ENCODE measurements around the gene CDC42SE1. TPM values are rescaled to one million over a fixed set of nuclear protein-coding genes. Genes with fewer than 3 reads are reported as not detected.

Gene CDC42SE1
- total RNA-seq, 1 donor from 2014 or later: 190 TPM

GRCh38 chr1:151047591-151047924 lies 11.9 kb downstream of the CDC42SE1 start, which contains the start of gene C1orf56:
Gene C1orf56, plus strand, starts transcription at chr1:151047751. Its CDS starts 97 bp downstream, at chr1:151047848.
- no peaks in the 10 kb centered on the region for H3K9me3 Mint-ChIP-seq
- peak within 1 kb of the TSS; percentile 93 for H3K4me3 Mint-ChIP-seq
- H3K27ac Mint-ChIP-seq: peak within 1 kb of the TSS; percentile 84
- H3K36me3 Mint-ChIP-seq (ENCODE audit: low read depth): peaks cover 21% of the 10 kb centered on the region
- intact Hi-C loops (cut with micrococcal nuclease): loop anchor here (2.0 kb wide), 2 partner anchors 23 to 39 kb away; partner anchors contain the start of genes GABPB2 and PRUNE1
- peaks cover 49% of the 10 kb centered on the region for H3K4me1 Mint-ChIP-seq
- H3K27me3 Mint-ChIP-seq: no peaks in the 10 kb centered on the region
- DNase-seq: peak; percentile 88

GRCh38 chr1:151043163-151043562 lies 16.3 kb downstream of the CDC42SE1 start:
- DNase-seq: peak; percentile 76
- Mint-ChIP-seq H3K4me3 (no peak overlapping the region), H3K9me3 (no peaks in the 10 kb centered on the region), H3K36me3 (ENCODE audit: low read depth) (peaks cover 3% of the 10 kb centered on the region), H3K4me1 (peaks cover 29% of the 10 kb centered on the region), H3K27me3 (no peaks in the 10 kb centered on the region), H3K27ac (peak overlapping the region; percentile 38)
- intact Hi-C loops (cut with micrococcal nuclease): loop anchor here (2.0 kb wide), 1 partner anchor 16 kb away; the partner anchor contains the start of gene CDC42SE1

DNA sequence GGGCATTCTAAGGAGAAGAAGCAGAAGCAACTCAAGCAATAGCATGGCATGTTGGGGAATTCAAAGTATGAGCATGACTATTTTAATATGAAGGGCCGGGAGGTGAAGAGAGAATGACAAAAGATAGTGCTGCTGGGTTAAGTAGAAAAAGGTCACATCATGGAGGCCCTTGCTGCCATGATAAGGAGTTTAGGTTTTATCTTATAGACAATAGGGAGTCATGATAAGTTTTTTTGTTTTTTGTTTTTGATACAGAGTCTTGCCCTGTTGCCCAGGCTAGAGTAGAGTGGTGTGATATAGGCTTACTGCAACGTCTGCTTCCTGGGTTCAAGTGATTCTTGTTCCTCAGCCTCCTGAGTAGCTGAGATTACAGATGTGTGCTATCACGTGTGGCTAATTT lies 19.9 kb downstream of the CDC42SE1 start:
- H3K4me1 Mint-ChIP-seq: peaks cover 16% of the 10 kb centered on the region
- H3K9me3 Mint-ChIP-seq: no peaks in the 10 kb centered on the region
- H3K27ac Mint-ChIP-seq: no peak overlapping the region
- H3K36me3 Mint-ChIP-seq (ENCODE audit: low read depth): peaks cover 10% of the 10 kb centered on the region
- no peak overlapping the region for H3K4me3 Mint-ChIP-seq
- intact Hi-C loops (cut with micrococcal nuclease): no loop called here
- no peaks in the 10 kb centered on the region for H3K27me3 Mint-ChIP-seq
- DNase-seq: no peak

- H3K27ac Mint-ChIP-seq: no peak overlapping the region
- H3K4me1 Mint-ChIP-seq: peaks cover 5% of the 10 kb centered on the region
- no peak for DNase-seq
- no peak overlapping the region for H3K4me3 Mint-ChIP-seq
- H3K27me3 Mint-ChIP-seq: no peaks in the 10 kb centered on the region
- intact Hi-C loops (cut with micrococcal nuclease): no loop called here
- H3K36me3 Mint-ChIP-seq (ENCODE audit: low read depth): peaks cover 17% of the 10 kb centered on the region
- no peaks in the 10 kb centered on the region for H3K9me3 Mint-ChIP-seq
Measured at GRCh38 chr1:151037032-151037431, 22.4 kb downstream of the CDC42SE1 start.

GRCh38 chr1:151036356-151036755 lies 23.1 kb downstream of the CDC42SE1 start, which contains the start of gene BNIPL:
Gene BNIPL, plus strand, starts transcription at chr1:151036586. Its CDS starts 140 bp downstream, at chr1:151036726.
- Mint-ChIP-seq H3K4me1 (peaks cover 5% of the 10 kb centered on the region), H3K4me3 (no peak within 1 kb of the TSS), H3K27me3 (no peaks in the 10 kb centered on the region), H3K36me3 (ENCODE audit: low read depth) (peaks cover 20% of the 10 kb centered on the region), H3K9me3 (no peaks in the 10 kb centered on the region), H3K27ac (no peak within 1 kb of the TSS)
- no peak for DNase-seq
- intact Hi-C loops (cut with micrococcal nuclease): no loop called here

GRCh38 chr1:151035167-151035566 lies 24.3 kb downstream of the CDC42SE1 start:
- H3K4me3 Mint-ChIP-seq: no peak overlapping the region
- H3K27ac Mint-ChIP-seq: no peak overlapping the region
- H3K36me3 Mint-ChIP-seq (ENCODE audit: low read depth): peaks cover 26% of the 10 kb centered on the region
- peaks cover 3% of the 10 kb centered on the region for H3K4me1 Mint-ChIP-seq
- H3K27me3 Mint-ChIP-seq: no peaks in the 10 kb centered on the region
- intact Hi-C loops (cut with micrococcal nuclease): no loop called here
- DNase-seq: no peak
- no peaks in the 10 kb centered on the region for H3K9me3 Mint-ChIP-seq

- Mint-ChIP-seq H3K4me3 (no peak overlapping the region), H3K4me1 (peaks cover 5% of the 10 kb centered on the region), H3K27me3 (no peaks in the 10 kb centered on the region), H3K36me3 (ENCODE audit: low read depth) (peaks cover 40% of the 10 kb centered on the region), H3K27ac (no peak overlapping the region), H3K9me3 (no peaks in the 10 kb centered on the region)
- intact Hi-C loops (cut with micrococcal nuclease): no loop called here
- no peak for DNase-seq
Measured at GRCh38 chr1:151032164-151032563, 27.3 kb downstream of the CDC42SE1 start.

DNA sequence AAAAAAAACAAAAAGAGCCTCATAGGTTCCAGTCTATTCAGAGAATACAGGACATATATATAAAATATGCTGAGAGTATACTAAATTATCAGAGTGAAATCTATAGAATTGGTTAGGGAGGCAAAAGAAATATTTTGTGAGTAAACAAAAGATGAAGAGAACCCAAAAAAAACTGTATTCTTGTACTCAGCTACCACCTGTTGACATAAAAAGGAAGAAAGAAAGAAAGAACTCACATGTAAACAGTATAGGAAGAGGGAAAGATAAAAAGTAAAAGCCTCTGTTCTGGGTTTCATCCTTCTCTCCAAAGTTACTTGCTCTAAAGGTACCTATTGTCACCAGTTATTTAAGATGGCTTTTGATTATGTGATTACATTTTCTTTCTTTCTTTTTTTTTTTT lies 33.0 kb downstream of the CDC42SE1 start:
- H3K4me3 Mint-ChIP-seq: no peak overlapping the region
- DNase-seq: no peak
- peaks cover 7% of the 10 kb centered on the region for H3K4me1 Mint-ChIP-seq
- H3K27ac Mint-ChIP-seq: no peak overlapping the region
- H3K27me3 Mint-ChIP-seq: no peaks in the 10 kb centered on the region
- no peaks in the 10 kb centered on the region for H3K9me3 Mint-ChIP-seq
- intact Hi-C loops (cut with micrococcal nuclease): no loop called here
- peaks cover 38% of the 10 kb centered on the region for H3K36me3 Mint-ChIP-seq (ENCODE audit: low read depth)

- peaks cover 30% of the 10 kb centered on the region for H3K36me3 Mint-ChIP-seq (ENCODE audit: low read depth)
Measured at GRCh38 chr1:151024540-151025146, 34.8 kb downstream of the CDC42SE1 start.

DNA sequence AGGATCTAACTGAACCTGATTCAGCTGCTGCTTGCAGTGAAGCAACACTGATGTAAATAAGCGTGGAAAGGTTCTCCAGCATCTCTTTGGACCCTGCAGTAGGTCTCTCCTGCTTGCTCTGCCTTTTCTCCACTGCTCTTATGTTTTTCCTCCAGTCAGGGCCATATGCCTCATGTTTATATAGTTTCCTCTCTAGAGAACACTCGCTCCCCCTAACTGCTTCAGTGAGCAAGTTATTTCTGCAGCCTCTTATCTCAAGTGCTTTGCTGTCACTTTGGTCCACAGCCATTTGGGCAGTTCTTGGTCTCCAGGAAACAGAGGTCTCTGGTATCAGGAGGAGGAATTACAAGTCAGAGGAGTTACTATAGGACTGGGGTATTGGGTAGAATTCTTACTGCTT lies 45.9 kb downstream of the CDC42SE1 start:
- intact Hi-C loops (cut with micrococcal nuclease): no loop called here
- H3K27ac Mint-ChIP-seq: no peak overlapping the region
- H3K4me1 Mint-ChIP-seq: peaks cover 21% of the 10 kb centered on the region
- no peaks in the 10 kb centered on the region for H3K27me3 Mint-ChIP-seq
- no peak for DNase-seq
- no peaks in the 10 kb centered on the region for H3K9me3 Mint-ChIP-seq
- no peak overlapping the region for H3K4me3 Mint-ChIP-seq
- H3K36me3 Mint-ChIP-seq (ENCODE audit: low read depth): peaks cover 16% of the 10 kb centered on the region

More at GRCh38 chr1:151024540-151025146, 34.8 kb downstream of the CDC42SE1 start:
- intact Hi-C loops (cut with micrococcal nuclease): loop anchor here (1.0 to 5.0 kb wide), 4 partner anchors 33 to 132 kb away; partner anchors contain the start of genes CDC42SE1 and TNFAIP8L2
- Mint-ChIP-seq H3K9me3 (no peaks in the 10 kb centered on the region), H3K27ac (peak overlapping the region; percentile 59), H3K27me3 (no peaks in the 10 kb centered on the region), H3K4me3 (peak overlapping the region; percentile 30), H3K4me1 (peaks cover 7% of the 10 kb centered on the region)
- peak; percentile 95 for DNase-seq

DNA sequence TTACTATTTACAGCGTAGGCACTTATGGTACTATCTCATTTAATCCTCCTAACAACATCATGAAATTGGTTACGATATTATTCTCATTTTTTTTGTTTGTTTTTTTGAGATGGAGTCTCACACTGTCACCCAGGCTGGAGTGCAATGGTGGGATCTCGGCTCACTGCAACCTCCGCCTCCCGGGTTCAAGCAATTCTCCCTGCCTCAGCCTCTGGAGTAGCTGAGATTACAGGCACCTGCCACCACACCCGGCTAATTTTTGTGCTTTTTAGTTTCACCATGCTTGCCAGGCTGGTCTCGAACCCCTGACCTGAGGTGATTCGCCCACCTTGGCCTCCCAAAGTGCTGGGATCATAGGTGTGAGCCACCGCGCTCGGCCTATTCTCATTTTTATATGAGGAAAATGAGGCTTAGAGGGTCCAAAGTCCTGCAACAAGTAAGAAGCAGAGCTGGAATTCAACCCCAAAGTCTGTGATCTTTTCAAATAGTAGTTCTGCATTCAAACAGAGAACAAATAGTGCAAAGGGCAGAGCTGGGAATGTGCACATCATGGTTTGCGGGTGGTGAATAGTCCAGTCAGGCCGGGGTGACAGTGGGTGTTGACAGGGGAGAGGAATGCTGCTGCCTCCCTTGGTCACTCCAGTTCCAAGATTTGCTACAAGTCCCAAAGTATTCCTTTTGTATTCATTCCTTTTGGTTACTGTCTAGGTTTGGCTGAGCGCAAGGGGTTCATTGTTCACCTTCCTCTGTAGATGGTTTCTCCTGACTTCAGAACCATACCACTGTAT lies 46.5 kb downstream of the CDC42SE1 start:
- no peaks in the 10 kb centered on the region for H3K27me3 Mint-ChIP-seq
- H3K9me3 Mint-ChIP-seq: no peaks in the 10 kb centered on the region
- no peak overlapping the region for H3K4me3 Mint-ChIP-seq
- peaks cover 15% of the 10 kb centered on the region for H3K36me3 Mint-ChIP-seq (ENCODE audit: low read depth)
- DNase-seq: no peak
- peaks cover 24% of the 10 kb centered on the region for H3K4me1 Mint-ChIP-seq
- intact Hi-C loops (cut with micrococcal nuclease): no loop called here
- no peak overlapping the region for H3K27ac Mint-ChIP-seq

DNA sequence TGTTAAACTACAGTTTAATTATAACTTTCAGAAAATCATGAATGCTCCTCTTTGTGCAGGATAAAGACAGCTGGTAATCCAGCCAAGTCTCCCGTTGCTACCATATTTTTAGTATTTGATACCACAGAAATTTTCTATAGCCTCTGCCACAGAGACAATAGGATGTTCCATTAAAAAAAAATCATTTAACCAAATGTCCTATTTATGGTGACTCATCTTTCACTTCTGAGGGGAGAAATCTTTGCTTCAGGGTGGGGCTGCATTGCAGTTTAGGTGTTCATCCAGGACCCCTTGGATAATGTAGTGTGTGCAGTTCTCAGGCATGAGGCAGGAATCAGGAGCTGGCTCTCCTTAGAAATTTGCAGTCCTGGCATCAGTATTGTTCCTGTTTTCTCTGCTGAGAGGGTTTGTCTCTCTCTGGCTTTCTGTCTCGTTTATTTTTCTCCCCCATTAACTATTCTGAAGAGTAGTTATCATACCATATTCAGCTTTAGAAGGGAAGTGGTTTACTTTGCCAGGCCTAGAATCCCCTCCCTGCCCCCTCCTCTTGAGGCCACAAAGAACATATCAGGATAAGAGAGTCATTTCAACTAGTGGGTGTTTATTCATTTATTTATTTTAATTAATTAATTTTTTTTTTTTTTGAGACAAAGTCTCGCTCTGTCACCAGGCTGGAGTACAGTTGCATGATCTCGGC lies 48.1 kb downstream of the CDC42SE1 start:
- H3K27me3 Mint-ChIP-seq: no peaks in the 10 kb centered on the region
- peak overlapping the region; percentile 4 for H3K4me3 Mint-ChIP-seq
- peaks cover 13% of the 10 kb centered on the region for H3K36me3 Mint-ChIP-seq (ENCODE audit: low read depth)
- DNase-seq: no peak
- no peaks in the 10 kb centered on the region for H3K9me3 Mint-ChIP-seq
- intact Hi-C loops (cut with micrococcal nuclease): no loop called here
- H3K27ac Mint-ChIP-seq: no peak overlapping the region
- peaks cover 40% of the 10 kb centered on the region for H3K4me1 Mint-ChIP-seq

DNA sequence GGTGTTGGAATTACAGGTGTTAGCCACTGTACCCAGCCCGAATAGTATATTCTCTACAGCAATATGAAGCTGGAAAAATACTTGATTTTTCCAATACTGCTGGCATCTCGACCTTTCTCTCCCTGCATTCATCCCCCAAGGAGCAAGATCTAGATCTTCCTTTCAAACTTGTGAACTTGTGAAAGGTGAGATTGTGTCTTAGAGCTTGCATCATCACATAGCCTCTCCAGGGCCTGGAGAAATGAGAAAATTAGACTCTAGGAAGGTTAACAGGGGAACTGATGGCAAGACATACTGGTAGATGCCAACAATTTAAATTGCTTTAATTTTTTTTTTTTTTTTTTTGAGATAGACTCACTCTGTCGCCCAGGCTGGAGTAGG lies 49.1 kb downstream of the CDC42SE1 start:
- intact Hi-C loops (cut with micrococcal nuclease): no loop called here
- H3K27me3 Mint-ChIP-seq: no peaks in the 10 kb centered on the region
- peak overlapping the region; percentile 26 for H3K4me3 Mint-ChIP-seq
- H3K27ac Mint-ChIP-seq: no peak overlapping the region
- H3K36me3 Mint-ChIP-seq (ENCODE audit: low read depth): peaks cover 13% of the 10 kb centered on the region
- no peak for DNase-seq
- H3K4me1 Mint-ChIP-seq: peaks cover 49% of the 10 kb centered on the region
- no peaks in the 10 kb centered on the region for H3K9me3 Mint-ChIP-seq
